Hypothalamus (tissue), 51 donors: ENCODE measurements around the gene VAT1L.

Experiments used
- DNase-seq, 51 donors: peaks; one replicate each; lab custom pipeline; 2025; lab: John Stamatoyannopoulos, UW

Gene VAT1L

GRCh38 chr16:77781091-77781490, 7.3 kb upstream of the VAT1L start:
- DNase-seq = no peak

GRCh38 chr16:77782694-77783093, 5.7 kb upstream of the VAT1L start:
- no peak for DNase-seq

- DNase-seq = no peak
Measured at GRCh38 chr16:77784441-77785372, 3.7 kb upstream of the VAT1L start.

GRCh38 chr16:77785373-77785764, 3.0 kb upstream of the VAT1L start:
- no peak for DNase-seq

GRCh38 chr16:77786186-77786847, 2.0 kb upstream of the VAT1L start:
- DNase-seq = no peak

GRCh38 chr16:77787452-77787851, 912 bp upstream of the VAT1L start:
- no peak for DNase-seq

GRCh38 chr16:77789085-77790008, 983 bp downstream of the VAT1L start:
- no peak for DNase-seq

- peak in 2 of 51 donors; percentile 6 to 71 for DNase-seq
Measured at GRCh38 chr16:77790009-77790372, 1.6 kb downstream of the VAT1L start.

- no peak for DNase-seq
Measured at GRCh38 chr16:77790912-77791311, 2.5 kb downstream of the VAT1L start.

- DNase-seq = no peak
Measured at GRCh38 chr16:77793417-77793816, 5.1 kb downstream of the VAT1L start.

GRCh38 chr16:77794586-77794985, 6.2 kb downstream of the VAT1L start:
- no peak for DNase-seq

- DNase-seq = no peak
Measured at GRCh38 chr16:77801817-77802216, 13.5 kb downstream of the VAT1L start.

GRCh38 chr16:77805398-77805797, 17.0 kb downstream of the VAT1L start:
- DNase-seq = peak in 9 of 51 donors; percentile 1 to 30 (median 7)

GRCh38 chr16:77807021-77807420, 18.7 kb downstream of the VAT1L start:
- DNase-seq = no peak

GRCh38 chr16:77812856-77813500, 24.6 kb downstream of the VAT1L start:
- no peak for DNase-seq

- DNase-seq = no peak
Measured at GRCh38 chr16:77816293-77816692, 27.9 kb downstream of the VAT1L start.

- DNase-seq = no peak
Measured at GRCh38 chr16:77820340-77820739, 32.0 kb downstream of the VAT1L start.

GRCh38 chr16:77822661-77823060, 34.3 kb downstream of the VAT1L start:
- DNase-seq = no peak

GRCh38 chr16:77823067-77823466, 34.7 kb downstream of the VAT1L start:
- DNase-seq = no peak

GRCh38 chr16:77825196-77825595, 36.8 kb downstream of the VAT1L start:
- no peak for DNase-seq
